ENCODE results near the gene FICD. TPM values are rescaled to one million over a fixed set of nuclear protein-coding genes. Genes with fewer than 3 reads are reported as not detected.

The FICD gene
- total and polyA plus RNA-seq, 2 donors from 2014 or later, result 5.1 to 8.5 TPM

GRCh38 chr12:108482717-108483212 is 32.3 kb upstream of the FICD start:
- H3K36me3 ChIP-seq (ENCODE audit: control insufficient read depth in 2 of 3, insufficient read depth in 3 of 3, low read length in 3 of 3), result no peaks in the 10 kb centered on the region
- no peak overlapping the region for H3K27ac ChIP-seq (ENCODE audit: low read depth in 2 of 2, low read length in 2 of 2)
- H3K27me3 ChIP-seq (ENCODE audit: control insufficient read depth, insufficient read depth, low read length), result no peaks in the 10 kb centered on the region
- no peak overlapping the region for H3K4me3 ChIP-seq (ENCODE audit: low read length in 3 of 3)
- no peak for DNase-seq
- peaks cover 0 to 2% (median 0%) of the 10 kb centered on the region in 3 donors for H3K9me3 ChIP-seq (ENCODE audit: control insufficient read depth in 2 of 3, insufficient read depth in 1 of 3, low read length in 3 of 3)
- intact Hi-C loops (cut with DNase I), result no loop called here
- FAIRE-seq, result no peak
- TF ChIP-seq, protein P1, sequence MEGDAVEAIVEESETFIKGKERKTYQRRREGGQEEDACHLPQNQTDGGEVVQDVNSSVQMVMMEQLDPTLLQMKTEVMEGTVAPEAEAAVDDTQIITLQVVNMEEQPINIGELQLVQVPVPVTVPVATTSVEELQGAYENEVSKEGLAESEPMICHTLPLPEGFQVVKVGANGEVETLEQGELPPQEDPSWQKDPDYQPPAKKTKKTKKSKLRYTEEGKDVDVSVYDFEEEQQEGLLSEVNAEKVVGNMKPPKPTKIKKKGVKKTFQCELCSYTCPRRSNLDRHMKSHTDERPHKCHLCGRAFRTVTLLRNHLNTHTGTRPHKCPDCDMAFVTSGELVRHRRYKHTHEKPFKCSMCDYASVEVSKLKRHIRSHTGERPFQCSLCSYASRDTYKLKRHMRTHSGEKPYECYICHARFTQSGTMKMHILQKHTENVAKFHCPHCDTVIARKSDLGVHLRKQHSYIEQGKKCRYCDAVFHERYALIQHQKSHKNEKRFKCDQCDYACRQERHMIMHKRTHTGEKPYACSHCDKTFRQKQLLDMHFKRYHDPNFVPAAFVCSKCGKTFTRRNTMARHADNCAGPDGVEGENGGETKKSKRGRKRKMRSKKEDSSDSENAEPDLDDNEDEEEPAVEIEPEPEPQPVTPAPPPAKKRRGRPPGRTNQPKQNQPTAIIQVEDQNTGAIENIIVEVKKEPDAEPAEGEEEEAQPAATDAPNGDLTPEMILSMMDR (IDR thresholded peaks at IDR 0.05; ENCODE audit: borderline replicate concordance, extremely low read depth, insufficient read depth), result no peak
- no peaks in the 10 kb centered on the region for H3K4me1 ChIP-seq (ENCODE audit: control insufficient read depth in 2 of 3, insufficient read depth in 2 of 3, low read depth in 1 of 3, low read length in 3 of 3)
- H3K9ac ChIP-seq (ENCODE audit: low read length in 3 of 3), result no peak overlapping the region

- no peaks in the 10 kb centered on the region for H3K27me3 ChIP-seq (ENCODE audit: control insufficient read depth, insufficient read depth, low read length)
- H3K9me3 ChIP-seq (ENCODE audit: control insufficient read depth in 2 of 3, insufficient read depth in 1 of 3, low read length in 3 of 3), result peaks cover 0 to 2% (median 0%) of the 10 kb centered on the region in 3 donors
- no peak overlapping the region for H3K4me3 ChIP-seq (ENCODE audit: low read length in 3 of 3)
- no peak for FAIRE-seq
- H3K9ac ChIP-seq (ENCODE audit: low read length in 3 of 3), result no peak overlapping the region
- H3K27ac ChIP-seq (ENCODE audit: low read depth in 2 of 2, low read length in 2 of 2), result no peak overlapping the region
- TF ChIP-seq, protein P1 (IDR thresholded peaks at IDR 0.05; ENCODE audit: borderline replicate concordance, extremely low read depth, insufficient read depth), result no peak
- DNase-seq, result no peak
- intact Hi-C loops (cut with DNase I), result no loop called here
- no peaks in the 10 kb centered on the region for H3K36me3 ChIP-seq (ENCODE audit: control insufficient read depth in 2 of 3, insufficient read depth in 3 of 3, low read length in 3 of 3)
- H3K4me1 ChIP-seq (ENCODE audit: control insufficient read depth in 2 of 3, insufficient read depth in 2 of 3, low read depth in 1 of 3, low read length in 3 of 3), result no peaks in the 10 kb centered on the region
These were observed 31.6 kb upstream of the FICD start for GRCh38 chr12:108483213-108484059.

DNA sequence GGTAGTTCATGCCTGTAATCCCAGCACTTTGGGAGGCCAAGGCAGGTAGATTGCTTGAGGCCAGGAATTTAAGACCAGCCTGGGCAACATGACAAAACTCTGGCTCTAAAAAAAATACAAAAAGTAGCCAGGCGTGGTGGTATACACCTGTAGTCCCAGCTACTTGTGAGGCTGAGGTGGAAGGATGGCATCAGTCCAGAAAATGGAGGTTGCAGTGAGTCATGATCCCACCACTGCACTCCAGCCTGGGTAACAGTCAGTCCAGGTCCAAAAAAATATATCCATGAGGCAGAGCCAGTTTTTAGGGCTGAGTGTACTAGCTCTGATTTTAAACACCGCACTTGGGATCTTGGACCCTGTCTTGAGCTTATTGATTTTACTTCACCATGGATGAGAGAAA is 30.6 kb upstream of the FICD start:
- Histone ChIP-seq H3K4me1 (ENCODE audit: control insufficient read depth in 2 of 3, insufficient read depth in 2 of 3, low read depth in 1 of 3, low read length in 3 of 3) (no peaks in the 10 kb centered on the region), H3K9ac (ENCODE audit: low read length in 3 of 3) (no peak overlapping the region), H3K9me3 (ENCODE audit: control insufficient read depth in 2 of 3, insufficient read depth in 1 of 3, low read length in 3 of 3) (peaks cover 0 to 2% (median 0%) of the 10 kb centered on the region in 3 donors), H3K27ac (ENCODE audit: low read depth in 2 of 2, low read length in 2 of 2) (no peak overlapping the region), H3K27me3 (ENCODE audit: control insufficient read depth, insufficient read depth, low read length) (no peaks in the 10 kb centered on the region), H3K4me3 (ENCODE audit: low read length in 3 of 3) (no peak overlapping the region), H3K36me3 (ENCODE audit: control insufficient read depth in 2 of 3, insufficient read depth in 3 of 3, low read length in 3 of 3) (no peaks in the 10 kb centered on the region)
- FAIRE-seq (no peak), DNase-seq (no peak)
- TF ChIP-seq, protein P1 (IDR thresholded peaks at IDR 0.05; ENCODE audit: borderline replicate concordance, extremely low read depth, insufficient read depth), result no peak
- intact Hi-C loops (cut with DNase I), result no loop called here

Data from kidney (tissue), 14 donors.